ENCODE results near the gene TRMT61A. TPM values are rescaled to one million over a fixed set of nuclear protein-coding genes. Genes with fewer than 3 reads are reported as not detected.

Gene TRMT61A
- total RNA-seq, 1 experiment from 2014 or later = 15.5 TPM

- no peak for DNase-seq (ENCODE audit: low spot score)
- ChIA-PET CTCF (interaction anchor here (0.7 to 1.3 kb wide), 3 partner anchors 11 to 30 kb away, joined by 3 to 4 read pairs (median 3); no protein-coding TSS in a partner anchor), POLR2A (no interaction called here)
Observed at GRCh38 chr14:103488960-103489359, 40.0 kb upstream of the TRMT61A start.

More at GRCh38 chr14:103488960-103489359, 40.0 kb upstream of the TRMT61A start:
- no peak for ATAC-seq
- Mint-ChIP-seq H3K27me3 (ENCODE audit: low read depth) (no peaks in the 10 kb centered on the region), H3K36me3 (peaks cover 18% of the 10 kb centered on the region), H3K9me3 (no peaks in the 10 kb centered on the region), H3K4me3 (no peak overlapping the region), H3K27ac (peak overlapping the region; percentile 1; the same call in 1 of the 2 replicates), H3K4me1 (no peaks in the 10 kb centered on the region)
- TF ChIP-seq E2F1 (CRISPR knock-in tag; IDR thresholded peaks at IDR 0.05) (no peak), PRDM15 (CRISPR knock-in tag; IDR thresholded peaks at IDR 0.05) (no peak), ZNF219 (CRISPR knock-in tag; IDR thresholded peaks at IDR 0.05; ENCODE audit: borderline replicate concordance) (no peak), PRRX2 (CRISPR knock-in tag; IDR thresholded peaks at IDR 0.05) (no peak), ZNF512 (CRISPR knock-in tag; IDR thresholded peaks at IDR 0.05; ENCODE audit: borderline replicate concordance) (no peak), AR (CRISPR knock-in tag; IDR thresholded peaks at IDR 0.05) (no peak), ELF4 (CRISPR knock-in tag; IDR thresholded peaks at IDR 0.05; ENCODE audit: low read depth) (no peak), CREM (CRISPR knock-in tag; IDR thresholded peaks at IDR 0.05) (no peak), FOXK1 (CRISPR knock-in tag; IDR thresholded peaks at IDR 0.05) (no peak), SP1 (CRISPR knock-in tag; conservative IDR thresholded peaks at IDR 0.05) (no peak), MLX (CRISPR knock-in tag; IDR thresholded peaks at IDR 0.05) (no peak), ZNF532 (CRISPR knock-in tag; IDR thresholded peaks at IDR 0.05; ENCODE audit: borderline replicate concordance) (no peak), EMX1 (CRISPR knock-in tag; IDR thresholded peaks at IDR 0.05) (no peak), KAT7 (CRISPR knock-in tag; IDR thresholded peaks at IDR 0.05; ENCODE audit: borderline replicate concordance) (no peak), NFYB (CRISPR knock-in tag; conservative IDR thresholded peaks at IDR 0.05; ENCODE audit: low read depth) (no peak), ZNF138 (CRISPR knock-in tag; conservative IDR thresholded peaks at IDR 0.05) (no peak), HMGA2 (CRISPR knock-in tag; IDR thresholded peaks at IDR 0.05) (no peak)
- TF ChIP-seq, protein P1, sequence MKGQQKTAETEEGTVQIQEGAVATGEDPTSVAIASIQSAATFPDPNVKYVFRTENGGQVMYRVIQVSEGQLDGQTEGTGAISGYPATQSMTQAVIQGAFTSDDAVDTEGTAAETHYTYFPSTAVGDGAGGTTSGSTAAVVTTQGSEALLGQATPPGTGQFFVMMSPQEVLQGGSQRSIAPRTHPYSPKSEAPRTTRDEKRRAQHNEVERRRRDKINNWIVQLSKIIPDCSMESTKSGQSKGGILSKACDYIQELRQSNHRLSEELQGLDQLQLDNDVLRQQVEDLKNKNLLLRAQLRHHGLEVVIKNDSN (CRISPR knock-in tag; IDR thresholded peaks at IDR 0.05) = no peak
